Measurements from ENCODE around the gene PSMG4.
"Not testable (repeated sequence)": the region's sequence is repeated elsewhere in the genome, so short reads cannot be mapped to it uniquely, and the experiment has no call there.

Gene PSMG4

DNA sequence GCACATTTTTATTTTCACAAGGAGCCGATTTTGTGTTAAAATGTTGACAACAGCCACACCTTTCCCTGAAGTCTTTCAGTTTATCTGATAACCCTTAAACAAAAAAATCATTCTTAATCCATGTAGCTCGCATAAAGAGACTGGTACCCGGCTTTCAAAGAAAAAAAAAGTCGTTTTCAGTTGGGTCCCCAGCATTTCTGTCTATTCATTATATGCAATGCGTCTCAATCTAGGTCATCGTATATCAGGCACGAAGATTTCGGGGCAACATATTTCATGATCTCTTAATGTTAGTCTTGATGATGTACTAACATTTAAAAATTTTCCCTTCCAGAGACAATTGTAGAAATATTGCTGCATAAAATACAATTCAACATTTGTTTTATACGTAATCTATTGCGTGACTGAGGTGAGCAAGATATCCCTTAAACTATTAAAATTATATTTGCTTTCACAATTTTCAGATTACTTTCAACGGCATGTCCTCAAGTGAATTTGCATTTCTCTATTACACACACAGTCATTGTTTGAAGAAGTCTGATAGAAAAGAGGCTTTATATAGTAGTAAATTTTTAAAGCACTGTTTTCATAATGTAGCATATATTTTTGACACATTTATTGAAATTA is 28.4 kb upstream of the PSMG4 start:
- no peak for DNase-seq (ENCODE audit: low read depth in 4 of 4, low spot score in 1 of 4)

DNA sequence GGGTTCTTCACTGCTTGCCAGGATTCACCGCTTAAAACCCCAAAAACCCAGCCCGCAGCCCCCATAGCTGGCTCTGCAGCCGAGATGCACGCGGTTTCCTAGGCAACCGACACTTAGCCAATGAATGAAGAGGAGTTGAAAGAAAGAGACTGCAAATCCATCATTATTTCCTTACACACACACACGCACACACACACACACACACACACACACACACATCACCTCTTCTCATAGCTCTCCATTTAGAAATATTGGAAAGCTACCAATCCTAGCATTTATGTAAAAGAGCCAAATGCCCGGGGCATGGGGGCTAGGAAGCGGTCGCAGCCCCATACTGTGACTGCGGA is 27.9 kb upstream of the PSMG4 start:
- no peak for DNase-seq (ENCODE audit: low read depth in 4 of 4, low spot score in 1 of 4)

DNA sequence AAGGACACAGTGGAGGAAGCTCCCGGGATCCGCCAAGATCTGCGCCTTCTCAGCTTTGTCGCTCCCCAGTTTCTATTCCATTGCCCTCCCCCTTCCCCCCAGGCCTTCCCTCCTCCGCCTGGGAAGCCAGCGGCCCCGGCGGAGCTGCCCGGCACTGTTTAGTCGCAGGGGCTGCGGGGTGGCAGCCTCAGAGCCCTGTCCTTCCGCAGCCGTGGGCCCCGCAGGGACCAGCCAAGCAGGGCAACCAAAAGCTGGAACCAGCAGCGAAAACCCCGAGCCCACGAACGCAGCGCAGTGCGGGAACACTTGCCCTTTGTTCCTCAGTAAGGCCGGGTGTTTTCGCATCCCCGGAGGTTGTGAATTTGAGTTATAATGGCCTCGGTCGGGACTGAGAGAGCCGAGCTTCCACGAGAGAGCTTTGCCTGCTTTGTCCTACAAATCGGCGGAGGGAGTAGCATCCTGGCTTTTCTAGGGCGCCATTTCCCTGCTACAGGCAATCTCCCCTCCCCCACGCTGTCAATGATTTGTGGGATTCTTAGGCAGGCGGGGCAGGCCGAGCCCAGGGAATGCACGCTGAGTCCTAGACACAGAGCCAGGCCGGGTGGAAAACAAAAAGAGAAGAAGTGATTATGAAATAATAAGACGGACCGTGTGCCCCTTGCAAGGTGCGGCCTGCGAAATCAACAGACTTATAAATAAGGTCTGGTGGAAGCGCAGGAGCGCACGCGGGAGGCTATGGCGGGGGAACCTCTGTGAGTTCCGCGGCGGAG is 27.3 kb upstream of the PSMG4 start:
- DNase-seq (ENCODE audit: low read depth in 4 of 4, low spot score in 1 of 4), result no peak

DNA sequence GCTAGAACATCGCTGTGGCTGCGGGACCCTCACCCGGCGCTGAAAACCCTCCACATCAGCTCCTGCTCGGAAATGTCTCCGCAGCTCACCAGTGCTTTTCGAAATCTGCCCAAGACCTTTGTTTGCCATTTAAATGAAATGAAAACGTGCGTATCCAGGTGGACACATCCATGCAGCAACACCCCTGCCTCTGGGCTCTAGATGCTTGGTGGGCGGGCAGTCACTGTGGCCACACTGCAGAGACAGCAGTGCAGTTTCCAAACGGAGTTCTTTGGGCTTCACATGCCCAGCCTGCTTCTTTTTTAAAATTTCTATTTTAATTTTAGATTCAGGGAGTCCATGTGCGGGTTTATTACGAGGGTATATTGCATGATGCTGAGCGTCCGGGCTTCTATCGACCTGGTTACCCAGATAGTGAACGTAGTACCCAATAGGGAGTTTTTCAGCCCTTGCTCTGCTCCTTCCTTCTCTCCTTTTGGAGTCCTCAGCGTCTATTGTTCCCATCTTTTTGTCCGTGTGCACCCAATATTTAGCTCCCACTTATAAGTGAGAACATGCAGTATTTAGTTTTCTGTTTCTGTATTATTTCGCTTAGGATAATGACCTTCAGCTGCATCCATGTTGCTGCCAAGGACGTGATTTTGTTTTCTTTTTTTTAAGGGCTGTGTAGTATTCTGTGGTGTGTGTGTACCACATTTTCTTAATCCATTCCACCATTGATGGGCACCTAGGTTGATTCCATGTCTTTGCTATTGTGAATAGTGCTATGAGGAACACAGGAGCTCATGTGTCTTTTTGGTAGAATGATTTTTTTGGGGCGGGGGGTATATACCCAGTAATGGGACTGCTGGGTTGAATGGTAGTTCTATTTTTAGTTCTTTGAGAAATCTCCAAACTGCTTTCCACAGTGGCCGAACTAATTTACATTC is 26.5 kb upstream of the PSMG4 start:
- no peak for DNase-seq (ENCODE audit: low read depth in 4 of 4, low spot score in 1 of 4)

DNA sequence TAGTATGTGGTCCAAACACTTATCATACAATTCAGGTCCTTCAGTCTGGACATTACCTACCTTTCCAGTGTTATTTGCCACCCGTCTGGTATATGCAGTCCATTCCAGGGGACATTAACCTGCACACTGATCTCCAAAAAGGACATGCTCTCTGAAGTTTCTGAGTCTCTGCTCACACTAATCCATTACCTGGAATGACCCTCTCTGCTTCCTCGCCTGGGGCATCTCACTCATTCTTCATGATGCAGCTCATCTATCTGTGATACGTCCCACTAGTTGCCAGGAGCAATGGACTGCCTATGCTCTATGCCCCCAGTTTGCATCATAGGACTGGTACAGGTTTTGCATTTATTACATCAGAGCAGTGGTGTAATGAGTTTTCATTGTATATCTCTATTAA is 25.4 kb upstream of the PSMG4 start:
- no peak for DNase-seq (ENCODE audit: low read depth in 4 of 4, low spot score in 1 of 4)

DNA sequence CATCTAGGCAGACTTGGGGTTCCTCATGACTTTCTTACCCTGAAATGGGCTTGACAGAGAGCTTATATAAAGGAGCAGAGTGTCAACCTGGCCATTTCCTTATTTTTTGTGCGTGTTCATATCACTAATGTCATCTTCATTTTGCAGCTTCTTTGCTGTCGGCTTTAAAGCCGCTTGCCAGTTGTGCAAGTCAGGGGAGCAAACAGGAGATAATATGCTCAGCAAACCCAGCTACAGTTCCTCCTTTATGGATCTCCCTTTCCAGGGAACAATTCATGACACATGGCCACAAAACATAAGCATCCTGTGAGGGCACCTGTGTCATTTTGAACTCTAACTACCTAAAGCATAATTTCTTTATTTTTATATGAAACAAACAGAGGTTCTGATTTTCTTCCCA is 24.8 kb upstream of the PSMG4 start:
- no peak for DNase-seq (ENCODE audit: low read depth in 4 of 4, low spot score in 1 of 4)

DNA sequence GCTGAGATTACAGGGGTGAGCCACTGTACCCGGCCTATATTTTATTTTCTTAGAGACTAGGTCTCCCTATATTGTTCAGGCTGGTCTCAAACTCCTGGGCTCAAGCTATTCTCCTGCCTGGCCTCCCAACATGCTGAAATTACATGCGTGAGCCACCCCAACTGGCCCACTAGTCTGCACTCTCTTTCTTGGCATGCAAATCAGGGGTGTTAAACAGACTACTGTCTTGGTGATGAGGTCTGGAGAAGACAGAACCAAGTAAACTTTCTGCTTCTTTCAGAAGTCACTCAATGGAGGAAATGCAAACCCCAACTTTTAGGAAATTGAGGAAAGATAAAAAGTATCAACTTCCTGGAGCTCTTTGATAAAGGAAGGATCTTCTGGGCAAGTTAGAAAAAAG is 23.3 kb upstream of the PSMG4 start:
- no peak for DNase-seq (ENCODE audit: low read depth in 4 of 4, low spot score in 1 of 4)

DNA sequence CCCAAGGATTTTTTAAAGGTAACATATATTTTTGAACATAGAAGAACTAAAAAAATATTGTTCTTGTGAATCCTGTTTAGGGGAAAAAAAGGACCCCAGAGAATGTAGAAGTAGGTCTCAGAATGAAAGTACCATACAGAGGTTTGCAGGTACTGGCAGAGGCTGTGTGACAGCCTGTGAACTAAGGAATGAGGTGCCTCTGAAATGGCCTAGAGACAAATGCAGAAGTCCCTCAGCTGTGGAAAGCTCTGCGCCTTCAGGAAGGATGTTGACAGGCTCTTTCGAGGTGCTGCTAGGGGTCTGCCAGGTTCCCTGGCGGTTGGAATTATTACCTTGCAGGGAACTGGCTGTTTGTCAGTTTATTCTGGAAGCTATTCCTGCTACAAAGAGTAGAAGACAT is 22.7 kb upstream of the PSMG4 start:
- no peak for DNase-seq (ENCODE audit: low read depth in 4 of 4, low spot score in 1 of 4)

DNA sequence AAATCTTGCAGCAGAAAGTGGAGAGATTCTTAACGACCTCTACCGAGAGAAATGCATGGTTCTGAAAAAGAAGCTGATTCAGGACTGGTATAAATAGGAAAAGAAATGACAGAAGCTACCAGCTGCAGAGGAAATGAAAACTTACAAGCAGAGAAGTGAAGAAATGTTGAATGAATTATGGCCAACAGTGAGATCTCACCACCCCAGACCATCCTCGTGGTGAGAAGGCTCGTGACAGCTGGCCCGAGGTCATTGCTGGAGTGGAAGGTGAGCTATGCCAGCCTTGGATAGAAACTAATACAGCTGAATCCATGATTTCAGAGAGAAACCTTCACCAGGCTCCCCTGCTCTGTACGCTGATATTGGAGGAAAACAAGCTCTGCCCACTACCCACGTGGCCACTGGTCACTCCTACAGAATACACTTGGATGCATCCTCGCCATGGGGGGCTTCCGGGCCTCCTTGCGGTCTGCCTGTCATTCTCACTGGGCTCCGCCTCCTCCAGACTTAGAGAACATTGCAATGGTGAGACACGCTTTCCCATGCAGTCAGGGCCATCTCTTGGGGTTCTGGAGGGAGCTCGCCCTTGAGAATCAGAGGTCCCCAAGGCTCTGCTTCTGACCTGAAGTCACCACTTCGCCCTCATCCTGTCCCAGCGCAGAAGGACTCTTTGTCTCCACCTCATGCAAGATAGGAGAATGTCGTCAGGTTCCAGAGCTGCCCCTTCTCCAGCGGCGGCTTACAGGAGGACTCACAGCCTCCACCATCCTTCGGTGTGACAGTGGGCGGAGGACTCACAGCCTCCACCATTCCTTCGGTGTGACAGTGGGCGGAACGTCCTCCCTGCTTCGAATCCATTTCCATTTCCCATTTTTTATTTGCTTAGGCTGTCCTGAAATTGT is 20.7 kb upstream of the PSMG4 start:
- no peak for DNase-seq (ENCODE audit: low read depth in 4 of 4, low spot score in 1 of 4)

DNA sequence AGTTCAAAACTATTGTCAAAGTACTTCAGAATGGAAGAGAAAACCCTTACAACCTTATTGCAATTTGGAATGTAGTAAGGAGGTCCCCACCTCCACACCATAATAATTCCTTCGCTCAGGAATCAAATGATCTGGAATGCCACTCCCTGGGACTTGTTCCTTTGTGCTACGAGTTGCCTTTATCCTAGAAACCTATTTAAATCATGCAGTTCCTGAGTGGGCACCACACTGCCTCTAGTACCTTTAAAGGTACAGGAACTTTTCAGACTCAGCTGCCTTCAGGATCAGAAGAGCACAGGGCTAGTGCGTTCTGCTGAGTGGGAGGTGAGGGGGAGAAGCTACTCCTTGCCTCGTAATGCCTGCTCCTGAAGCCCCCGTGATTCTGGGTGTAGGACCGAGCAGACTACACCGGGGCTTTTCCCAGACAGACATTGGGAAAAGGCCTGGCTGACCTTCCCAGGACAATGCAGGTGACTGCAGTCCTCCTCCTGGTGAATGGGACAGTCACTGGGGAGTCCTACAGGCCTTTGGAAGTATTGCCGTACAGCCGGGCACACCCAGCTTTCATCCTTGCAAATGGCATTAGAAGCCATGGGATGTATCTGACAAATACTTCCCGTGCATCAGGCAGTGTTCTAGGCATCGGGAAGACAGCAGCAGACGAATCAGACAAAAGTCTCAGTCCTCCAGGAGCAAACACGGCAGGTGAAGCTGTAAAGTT is 19.5 kb upstream of the PSMG4 start:
- DNase-seq (ENCODE audit: low read depth in 4 of 4, low spot score in 1 of 4), result no peak

DNA sequence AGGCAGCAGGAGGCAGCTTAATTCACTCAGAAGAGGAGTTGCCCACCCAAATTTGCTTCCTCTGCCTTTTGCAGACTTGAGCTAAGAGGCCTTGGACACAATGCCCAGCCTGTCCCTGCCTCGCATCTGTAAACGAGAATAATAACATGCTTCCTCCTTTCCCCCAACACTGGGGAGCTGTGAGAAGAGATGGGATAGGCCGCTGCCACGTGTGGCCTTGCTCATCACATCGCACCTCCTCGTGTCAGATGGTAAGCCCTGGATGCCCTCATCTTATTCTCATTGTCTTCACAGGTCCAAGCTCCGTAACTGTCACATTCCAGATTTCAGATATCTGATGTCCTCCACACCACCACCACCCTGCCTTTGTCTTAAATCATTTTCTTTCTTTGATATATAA is 18.2 kb upstream of the PSMG4 start:
- DNase-seq (ENCODE audit: low read depth in 4 of 4, low spot score in 1 of 4), result no peak

DNA sequence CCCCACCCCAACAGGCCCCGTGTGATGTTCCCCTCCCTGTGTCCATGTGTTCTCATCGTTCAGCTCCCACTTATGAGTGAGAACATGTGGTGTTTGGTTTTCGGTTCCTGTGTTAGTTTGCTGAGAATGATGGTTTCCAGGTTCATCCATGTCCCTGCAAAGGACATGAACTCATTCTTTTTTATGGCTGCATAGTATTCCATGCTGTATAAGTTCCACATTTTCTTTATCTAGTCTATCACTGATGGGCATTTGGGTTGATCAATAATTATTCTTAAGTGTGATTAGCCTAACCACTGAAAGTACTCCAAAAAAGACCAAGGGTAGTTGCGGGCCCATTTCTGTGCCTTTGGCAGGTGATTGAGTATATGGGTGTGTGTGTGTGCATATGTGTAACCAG is 17.0 kb upstream of the PSMG4 start:
- not testable (repeated sequence) for DNase-seq (ENCODE audit: low read depth in 4 of 4, low spot score in 1 of 4)

DNA sequence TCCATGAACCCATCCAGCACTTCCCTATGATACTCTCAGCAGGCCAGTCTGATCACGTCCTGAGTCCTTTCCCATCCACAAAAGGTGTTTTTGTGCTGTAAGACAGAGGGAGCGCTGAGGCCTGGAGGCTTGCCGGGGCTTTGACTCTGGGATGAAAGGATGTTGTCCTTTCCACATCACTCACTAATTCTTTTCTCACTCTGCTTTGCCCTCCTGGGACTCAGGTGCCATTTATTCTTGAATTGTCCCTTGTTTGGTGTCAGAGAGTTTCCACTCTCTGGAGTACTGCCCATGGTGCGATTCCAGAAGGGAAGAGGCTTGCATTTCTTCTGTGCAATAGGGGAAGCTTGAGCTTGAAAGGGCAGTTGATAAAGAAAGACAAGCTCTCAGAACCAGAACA is 16.0 kb upstream of the PSMG4 start:
- DNase-seq (ENCODE audit: low read depth in 4 of 4, low spot score in 1 of 4), result no peak

DNA sequence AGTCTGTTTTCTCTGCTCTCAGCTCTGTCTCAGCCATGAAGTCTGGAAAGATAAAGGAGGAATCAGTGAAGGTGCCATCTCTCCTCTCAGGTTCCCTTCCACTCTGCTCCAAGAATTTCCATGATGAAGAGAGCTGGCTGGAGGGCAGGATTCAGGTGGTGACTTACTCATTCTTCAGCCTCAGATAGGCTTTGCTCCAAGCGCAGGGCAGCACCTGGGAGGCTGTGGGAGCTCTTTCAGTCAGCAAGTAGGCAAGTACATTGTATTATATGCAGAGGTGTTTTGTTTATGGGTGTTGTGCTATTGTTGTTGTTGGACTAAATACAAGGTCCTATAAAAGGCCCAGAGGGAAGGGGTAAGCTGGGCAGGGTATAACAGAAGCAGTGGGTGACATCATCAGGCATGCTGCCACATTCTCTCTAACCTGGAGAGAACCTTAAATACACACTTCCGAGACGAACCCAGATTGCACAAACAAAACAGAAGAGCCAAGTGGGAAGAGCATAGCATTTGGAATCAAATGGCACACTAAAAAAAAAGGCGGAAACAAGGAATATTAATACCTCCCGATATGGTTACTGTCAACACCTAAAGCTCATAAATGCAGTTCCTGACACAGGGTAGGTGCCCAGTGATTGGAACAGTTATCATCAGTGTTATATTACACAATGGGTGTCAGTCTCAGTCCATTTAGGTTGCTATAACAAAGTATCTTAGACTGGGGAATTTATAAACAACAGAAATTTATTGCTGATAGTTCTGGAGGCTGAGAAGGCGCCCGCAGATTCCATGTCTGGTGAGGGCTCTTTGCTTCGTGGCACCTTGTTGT is 14.5 kb upstream of the PSMG4 start:
- DNase-seq (ENCODE audit: low read depth in 4 of 4, low spot score in 1 of 4), result no peak

DNA sequence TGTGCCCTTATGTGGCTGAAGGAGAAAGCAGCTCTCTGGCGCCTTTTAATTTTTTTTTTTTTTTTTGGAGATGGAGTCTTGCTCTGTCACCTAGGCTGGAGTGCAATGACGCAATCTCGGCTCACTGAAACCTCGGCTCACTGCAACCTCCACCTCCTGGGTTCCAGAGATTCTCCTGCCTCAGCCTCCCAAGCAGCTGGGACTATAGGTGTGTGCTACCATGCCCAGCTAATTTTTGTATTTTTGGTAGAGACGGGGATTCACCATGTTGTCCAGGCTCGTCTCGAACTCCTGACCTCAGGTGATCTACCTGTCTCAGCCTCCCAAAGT is 13.9 kb upstream of the PSMG4 start:
- DNase-seq (ENCODE audit: low read depth in 4 of 4, low spot score in 1 of 4), result not testable (repeated sequence)

DNA sequence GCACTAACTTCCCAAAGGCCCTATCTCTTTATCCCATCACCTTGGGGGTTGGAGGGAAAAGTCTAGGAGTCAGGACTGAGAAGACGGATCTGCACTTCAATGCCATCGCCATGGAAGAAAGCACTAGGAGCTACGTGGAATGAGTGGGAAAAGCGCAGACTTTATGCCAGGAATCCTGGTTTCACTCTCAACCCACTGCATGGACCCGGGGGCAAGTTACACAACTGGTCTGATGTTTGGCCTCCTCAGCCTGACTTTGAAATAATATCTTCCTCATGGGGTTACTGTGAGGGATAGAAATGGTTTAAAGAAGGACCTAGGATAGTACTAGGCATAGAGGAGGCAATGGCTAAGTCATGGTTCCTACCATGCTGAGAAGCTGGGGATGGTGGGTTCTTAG is 13.5 kb upstream of the PSMG4 start:
- no peak for DNase-seq (ENCODE audit: low read depth in 4 of 4, low spot score in 1 of 4)

DNA sequence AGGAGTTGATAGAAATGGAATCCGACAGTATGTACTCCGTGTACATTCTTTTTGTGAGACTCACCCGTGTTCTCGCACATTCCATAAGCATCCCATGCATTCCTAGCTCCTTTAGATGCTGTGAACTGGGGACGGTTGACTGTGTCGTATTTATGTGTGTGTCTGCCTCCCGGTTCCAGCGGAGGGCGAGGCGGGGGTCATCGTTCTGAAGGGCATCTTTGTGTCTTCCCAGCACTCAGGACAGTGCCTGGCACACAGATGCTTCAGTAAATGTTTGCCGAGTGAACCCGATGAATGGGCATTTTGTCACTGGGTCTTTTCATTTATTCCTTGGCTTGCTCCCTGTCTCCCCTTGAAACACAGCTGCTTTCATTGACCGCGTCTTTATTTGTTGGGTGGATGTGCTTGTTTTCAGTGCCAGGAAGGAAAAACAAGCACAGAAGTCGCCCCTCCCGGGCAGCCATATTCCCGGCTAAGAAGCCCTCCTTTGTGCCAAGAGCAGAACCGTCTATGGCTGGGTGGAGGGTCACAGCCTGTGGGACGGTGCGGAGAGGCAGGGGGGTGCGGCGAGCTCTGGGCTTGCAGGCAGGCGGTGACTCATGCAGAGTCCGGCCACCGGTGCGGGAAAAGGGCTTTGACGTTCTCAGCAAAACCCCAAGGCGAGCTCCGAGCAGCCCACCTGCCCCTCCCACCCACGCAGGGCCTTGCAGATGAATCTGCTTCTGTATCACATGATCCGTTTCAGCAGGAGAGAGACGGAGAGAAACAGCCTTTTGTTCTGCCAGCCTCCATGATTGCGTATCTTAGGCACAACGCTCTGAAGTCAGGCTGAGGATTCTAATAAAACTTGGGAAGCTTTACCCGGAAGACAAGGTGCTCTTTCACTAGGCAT is 11.2 kb upstream of the PSMG4 start:
- DNase-seq (ENCODE audit: low read depth in 4 of 4, low spot score in 1 of 4), result no peak

DNA sequence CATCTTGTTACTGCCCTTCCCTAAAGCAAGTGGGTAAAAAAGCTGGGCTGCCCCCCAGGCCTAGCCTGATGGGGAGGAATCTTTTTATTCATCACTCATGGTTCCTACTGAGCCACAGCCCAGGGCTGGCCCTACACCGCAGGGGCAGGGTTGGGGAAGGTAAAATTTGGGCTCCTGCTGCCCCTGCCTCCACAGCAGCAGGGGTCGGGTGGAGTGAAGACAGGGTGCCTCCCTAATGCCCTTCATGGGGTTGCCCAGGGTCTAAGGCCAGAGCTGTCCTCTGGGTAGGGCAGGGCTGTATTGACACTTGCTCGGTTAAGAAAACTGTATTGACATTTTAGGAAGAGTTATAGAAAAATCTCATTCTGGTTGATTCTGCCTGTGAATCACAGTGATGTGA is 8.9 kb upstream of the PSMG4 start:
- no peak for DNase-seq (ENCODE audit: low read depth in 4 of 4, low spot score in 1 of 4)

DNA sequence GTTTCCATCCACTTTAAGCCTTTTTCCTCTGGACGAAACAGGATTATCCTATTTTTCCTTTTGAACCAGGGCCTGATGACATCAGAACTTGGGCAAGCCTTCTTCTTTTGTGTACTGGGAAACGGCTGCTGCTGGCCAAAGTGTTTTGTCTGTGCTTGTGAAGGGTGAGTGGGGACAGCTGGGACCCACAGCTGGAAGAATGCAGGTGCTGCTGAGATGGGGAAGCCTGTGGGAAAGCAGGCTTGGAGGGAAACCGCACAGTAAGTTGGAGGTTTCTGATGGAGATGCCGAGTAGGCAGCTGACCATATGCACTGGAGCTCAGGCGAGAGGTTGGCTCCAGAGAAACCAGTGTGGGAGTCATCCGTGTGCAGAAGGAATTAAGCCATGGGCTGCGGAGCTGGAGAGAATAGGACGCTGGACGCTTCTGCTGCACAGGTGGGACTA is 8.5 kb upstream of the PSMG4 start:
- no peak for DNase-seq (ENCODE audit: low read depth in 4 of 4, low spot score in 1 of 4)
